Left forelimb (tissue), 1 donor: ENCODE measurements around the gene KIAA1217.

Experiments used
- DNase-seq: peaks from one replicate; pipeline ENCODE4 v3.0.0-alpha.2; 2018; ENCODE audit warnings: low spot score

Gene KIAA1217

DNA sequence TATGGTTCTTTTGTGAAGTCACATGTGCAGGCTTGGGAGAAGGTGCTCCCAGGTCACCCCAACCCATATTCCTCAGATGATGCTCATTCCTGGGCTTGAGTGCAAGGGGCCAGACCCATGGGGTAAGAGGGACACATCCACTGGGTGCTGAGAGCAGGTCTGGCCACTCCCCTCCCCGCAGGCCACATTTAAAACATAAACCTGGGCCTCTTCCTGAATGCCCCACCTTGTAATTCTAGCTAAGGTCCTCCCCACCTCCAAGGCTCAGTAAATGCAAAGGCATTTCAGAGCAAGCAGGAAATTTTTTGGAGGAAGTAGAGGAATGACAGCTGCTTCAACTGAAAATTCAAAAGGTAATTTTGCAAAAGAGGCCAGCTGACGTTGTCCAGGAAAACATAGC lies 342.2 kb downstream of the KIAA1217 start:
- no peak for DNase-seq

GRCh38 chr10:24552346-24553016 lies 343.5 kb downstream of the KIAA1217 start:
- DNase-seq = no peak

DNA sequence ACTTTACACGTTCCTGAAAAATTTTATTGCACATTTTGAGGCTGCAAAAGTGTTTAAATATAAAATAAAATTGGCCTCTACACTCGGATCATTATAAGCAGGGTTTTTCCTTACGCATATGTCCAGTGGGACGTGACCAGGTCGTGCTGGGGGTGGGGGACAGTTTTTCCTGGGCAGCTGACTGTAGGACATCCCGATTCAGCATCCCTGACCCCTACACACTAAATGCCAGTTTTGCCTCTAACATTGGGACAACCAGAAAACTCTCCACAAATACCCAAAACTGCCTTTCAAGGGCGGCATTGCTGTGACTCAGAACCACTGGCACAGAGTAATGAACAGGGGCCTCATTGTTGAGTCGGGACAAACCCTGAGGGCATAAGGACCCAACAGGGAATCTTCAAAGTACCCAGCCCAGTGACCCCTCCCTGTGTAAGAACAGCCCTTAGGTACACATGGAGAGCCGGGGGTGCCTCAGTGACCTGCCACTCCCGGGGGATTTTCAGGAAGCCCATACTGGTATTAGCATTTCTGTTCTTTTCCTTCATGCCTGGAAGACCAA lies 344.2 kb downstream of the KIAA1217 start:
- no peak for DNase-seq

DNA sequence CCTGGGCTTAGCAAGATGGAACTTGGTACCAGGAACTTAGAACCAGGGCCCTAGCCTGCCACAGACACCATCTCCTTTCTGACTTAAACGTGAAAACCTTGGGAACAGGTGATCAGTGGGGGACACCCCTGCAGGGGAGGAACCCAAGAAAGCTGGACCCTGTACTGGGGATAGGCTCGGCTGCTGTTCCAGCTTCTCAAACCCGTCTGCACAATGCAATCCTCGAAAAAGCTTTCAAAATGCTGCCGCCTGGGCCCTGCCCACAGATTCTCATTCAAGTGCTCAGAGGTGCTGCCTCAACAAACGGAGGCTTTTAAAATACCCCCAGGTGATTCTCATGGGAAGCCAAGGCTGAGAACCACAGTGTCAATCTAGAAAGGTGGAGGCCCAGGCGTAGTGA lies 345.1 kb downstream of the KIAA1217 start:
- DNase-seq = no peak

DNA sequence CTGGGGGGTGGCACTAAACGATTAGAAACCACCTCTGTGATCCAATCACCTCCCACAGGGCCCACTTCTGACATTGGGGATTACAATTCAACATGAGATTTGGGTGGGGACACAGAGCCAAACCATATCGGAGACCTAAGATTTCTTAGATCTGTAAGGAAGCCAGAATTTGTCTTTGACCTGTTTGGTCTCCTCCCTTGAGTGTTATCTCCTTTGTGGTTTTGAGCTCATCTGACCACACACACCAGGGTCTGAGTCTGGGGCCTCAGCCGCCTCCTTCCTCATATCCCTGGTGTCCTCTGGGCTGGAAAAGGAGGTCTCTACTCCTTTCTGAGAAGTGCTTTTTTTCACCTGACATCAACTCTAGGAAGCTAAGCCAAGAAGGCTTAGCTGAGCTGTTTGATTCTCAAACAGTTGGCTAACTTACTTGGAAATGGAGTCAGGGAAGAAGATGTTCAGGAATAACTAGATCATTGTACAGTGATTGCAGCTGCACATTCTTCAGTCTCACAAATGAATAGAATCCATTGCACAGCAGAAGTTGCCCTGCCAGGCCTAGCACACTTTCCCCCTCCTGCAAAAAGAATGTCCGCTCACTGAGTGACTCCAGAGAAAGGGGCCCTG lies 347.3 kb downstream of the KIAA1217 start:
- DNase-seq = no peak

DNA sequence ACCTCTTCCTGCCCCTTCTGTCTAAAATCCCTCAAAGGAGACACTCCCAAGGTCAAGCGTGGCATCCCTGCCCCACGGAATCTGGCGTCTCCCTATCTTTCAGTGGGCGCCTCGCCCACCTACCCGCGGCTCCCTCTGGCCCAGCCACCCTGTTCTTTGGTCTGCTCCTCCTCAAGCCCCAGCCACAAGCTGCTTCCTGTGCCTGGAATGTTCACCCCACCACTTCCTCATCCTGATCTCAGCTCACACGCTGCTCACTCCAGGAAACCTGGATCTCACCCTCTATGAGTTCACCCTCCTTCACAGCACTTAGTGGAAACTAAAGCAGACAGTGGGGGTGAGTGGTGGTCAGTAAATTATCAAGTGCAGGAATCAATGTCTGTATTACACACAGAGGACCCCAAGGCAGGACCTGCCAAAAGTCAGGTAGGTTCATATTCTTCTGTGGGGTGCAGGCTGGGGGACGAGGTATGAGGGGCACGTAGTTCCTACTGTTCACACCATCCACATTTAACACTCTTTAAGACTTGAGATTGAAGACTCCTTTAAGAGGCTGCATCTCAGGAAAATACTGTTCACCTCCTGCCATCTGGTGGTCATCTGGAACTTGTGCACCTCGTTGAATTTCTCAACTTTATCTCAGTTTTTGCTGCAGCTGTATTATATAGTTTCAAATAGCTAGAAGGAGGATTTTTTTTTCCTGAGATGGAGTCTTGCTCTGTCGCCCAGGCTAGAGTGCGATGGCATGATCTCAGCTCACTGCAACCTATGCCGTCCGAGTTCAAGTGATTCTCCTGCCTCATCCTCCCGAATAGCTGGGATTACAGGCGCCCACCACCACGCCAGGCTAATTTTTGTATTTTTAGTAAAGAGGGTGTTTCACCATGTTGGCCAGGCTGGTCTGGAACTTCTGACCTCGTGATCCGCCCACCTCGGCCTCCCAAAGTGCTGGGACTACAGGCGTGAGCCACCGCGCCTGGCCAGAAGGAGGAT lies 348.1 kb downstream of the KIAA1217 start:
- no peak for DNase-seq

DNA sequence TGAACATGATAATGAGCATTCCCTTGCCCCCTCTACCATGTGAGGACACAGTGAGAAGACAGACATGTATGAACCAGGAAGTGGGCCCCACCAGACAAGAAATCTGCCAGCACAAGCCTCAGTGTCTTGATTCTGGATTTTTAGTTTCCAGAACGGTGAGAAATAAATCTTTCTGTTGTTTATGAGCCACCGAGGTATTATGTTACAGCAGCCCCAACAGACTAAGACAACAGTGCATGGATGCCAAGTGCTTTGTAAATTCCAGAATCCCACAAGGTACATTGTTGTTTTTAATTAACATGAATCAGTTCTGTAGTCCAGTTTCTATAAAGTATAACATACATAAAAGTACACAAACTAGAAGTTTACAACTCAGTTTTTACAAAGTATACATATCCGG lies 352.5 kb downstream of the KIAA1217 start:
- DNase-seq = no peak

DNA sequence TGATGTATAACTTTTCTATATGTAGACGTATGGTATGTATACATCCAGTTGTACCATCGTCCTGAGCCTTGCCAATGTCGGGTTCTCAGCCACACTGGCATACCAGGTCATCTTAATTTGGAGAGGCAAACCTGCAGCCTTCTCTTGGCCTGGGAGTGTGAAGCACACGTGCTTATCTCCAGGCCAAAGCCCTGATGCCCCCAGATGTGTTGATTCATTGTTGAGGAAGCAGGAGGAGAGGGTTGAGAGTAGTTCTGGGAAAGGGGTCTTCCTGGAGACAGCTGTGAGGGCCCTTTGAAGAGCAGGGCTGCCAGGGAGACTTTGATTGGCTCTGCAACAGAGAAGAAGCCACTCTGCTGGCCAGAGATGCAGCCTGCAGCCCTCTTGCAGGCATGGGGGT lies 359.1 kb downstream of the KIAA1217 start:
- DNase-seq = no peak

DNA sequence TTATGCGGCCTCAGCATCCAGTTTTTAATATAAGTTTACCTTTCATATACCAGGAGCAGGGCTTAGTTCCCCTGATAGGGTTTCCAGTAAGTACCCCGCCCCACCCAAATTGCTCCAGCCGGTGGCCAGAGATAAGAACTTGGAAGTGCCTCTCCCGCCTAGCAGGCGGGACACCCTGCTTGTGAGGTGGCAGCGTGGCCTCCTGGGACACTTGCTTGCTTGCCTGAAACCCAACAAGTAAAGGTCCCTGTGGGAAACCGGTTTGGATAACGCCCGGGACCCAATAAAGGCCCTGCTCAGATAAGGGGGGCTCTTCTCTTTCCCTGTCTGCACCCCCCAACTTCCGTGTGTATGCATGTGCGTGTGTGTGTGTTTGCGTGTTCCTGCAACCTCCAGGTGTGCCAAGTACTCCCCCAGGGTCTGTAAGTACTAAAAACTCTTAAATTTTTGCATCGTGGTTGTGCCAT lies 360.4 kb downstream of the KIAA1217 start:
- DNase-seq = no peak

DNA sequence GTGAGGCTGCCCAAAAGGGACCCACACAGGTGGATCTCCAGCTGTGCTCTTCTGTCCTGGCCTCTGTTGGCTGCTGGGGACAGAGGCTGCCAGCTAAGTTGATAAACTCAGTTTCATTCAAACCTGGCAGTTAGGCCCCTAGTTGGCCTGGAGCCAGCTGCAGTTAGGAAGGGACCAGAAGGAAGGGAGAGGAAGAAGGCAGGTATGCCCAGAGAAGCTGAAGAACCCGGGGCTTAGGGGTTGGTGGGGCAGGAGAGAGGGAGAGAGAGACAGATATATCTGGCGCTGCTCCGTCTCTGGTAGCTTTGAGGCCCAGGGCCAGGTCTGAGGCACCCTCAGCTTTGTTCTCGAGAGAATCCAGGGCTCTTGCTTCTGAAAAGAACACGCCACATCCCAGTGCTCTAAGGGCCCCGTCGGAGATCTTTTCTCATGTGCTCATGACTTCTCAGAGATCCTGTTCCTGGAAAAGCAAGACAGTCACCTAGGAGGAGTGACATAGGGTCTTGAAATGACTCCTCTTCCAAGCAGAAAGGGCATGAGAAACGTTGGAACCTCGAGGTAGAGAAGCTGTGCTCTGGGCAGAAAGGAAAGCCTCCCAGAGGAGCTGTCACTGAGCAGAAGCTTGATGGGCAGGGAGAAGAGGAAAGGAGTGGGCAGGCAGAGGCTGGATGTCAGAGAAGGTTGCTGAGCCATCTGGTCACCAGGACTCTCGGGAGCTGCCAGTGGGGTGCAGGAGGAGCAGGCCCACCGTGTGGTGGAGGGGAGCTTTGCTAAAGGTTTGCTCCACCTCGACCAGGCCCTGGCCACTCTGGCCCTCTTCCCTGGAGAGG lies 361.1 kb downstream of the KIAA1217 start:
- no peak for DNase-seq

DNA sequence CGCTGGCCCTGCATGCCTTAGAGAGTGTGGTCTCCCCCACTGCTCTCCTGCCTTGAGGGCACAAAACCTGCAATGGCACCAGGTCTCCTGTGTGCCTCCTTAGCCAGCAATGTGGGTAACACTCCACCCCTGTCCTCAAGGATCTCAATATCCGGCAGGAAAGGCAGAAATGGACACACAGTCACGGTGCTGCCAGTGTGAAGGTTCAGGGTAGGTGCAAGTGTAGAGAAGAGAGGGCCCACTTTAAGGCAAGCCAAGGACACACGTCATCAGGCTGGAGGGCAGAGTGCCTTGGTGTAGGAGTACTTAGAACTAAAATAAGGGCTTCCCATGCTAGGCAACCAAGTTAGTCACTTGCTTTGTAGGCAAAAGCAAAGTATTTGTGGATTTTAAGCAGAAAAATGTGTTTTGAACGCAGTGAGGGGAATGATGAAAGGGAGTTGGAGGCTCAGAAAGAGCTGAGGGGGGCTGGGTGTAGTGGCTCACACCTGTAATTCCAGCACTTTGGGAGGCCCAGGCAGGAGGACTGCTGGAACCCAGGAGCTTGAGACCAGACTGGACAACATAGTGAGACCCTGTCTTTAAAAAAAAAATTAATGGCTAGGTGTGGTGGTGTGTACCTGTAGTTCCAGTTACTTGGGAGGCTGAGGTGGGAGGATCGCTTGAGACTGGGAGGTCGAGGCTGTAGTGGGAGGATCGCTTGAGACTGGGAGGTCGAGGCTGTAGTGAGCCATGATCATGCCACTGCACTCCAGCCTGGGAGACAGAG lies 361.9 kb downstream of the KIAA1217 start:
- no peak for DNase-seq

DNA sequence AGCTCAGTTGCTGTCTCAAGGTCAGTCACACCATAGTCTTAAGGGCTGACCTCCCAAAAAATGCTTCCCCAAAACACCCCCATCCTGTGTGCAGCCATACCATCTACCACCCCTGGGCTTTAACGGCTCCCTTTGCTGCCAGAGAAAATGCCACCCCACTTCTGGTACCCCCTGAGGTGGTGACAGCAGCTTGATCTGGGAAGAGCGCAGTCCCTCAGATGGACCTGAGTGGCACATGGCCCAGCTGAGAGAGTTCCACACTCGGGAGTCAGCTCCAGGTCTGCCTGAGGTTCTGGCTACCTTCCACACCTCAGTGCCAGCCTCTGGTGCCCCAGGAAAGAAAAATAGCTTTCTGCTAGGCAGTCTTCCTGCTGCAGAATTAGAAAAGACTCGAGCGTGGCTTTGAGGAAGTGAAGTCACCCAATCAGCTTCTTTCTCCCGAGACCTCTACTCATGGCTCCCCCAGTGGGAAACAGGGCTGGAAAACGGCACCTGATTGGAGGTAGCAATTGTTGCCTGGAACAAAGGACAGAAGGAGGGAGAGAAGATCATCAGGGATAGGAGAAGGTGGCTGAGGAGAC lies 363.0 kb downstream of the KIAA1217 start:
- no peak for DNase-seq

- no peak for DNase-seq
Observed at GRCh38 chr10:24574161-24574560, 365.2 kb downstream of the KIAA1217 start.

DNA sequence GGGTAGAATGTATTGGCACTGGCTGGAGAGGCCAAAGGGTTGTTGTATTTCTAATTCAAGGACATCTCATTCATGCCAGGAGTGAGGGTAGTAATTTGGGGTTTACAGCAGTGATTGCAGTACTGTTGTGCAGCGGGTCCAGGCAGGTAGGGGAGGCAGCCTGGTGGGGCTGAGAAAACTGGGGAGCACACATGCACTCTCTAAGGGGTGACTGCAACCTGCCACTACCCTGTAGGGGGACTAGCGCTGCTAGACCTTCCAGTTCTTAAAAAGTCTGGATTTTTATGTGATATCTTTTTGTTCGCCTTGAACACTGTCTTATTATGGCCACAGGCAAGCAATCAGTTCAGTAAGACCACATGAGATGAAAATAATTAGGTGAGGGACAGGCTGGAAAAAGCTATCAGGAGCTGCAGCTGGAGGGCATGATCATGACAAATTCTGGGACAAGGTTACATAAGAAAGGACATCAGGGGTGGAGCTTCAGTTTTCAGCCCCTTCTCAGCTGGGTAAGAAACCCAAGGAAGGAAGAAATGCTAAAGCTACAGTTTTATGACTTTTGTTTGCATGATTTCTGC lies 365.7 kb downstream of the KIAA1217 start:
- DNase-seq = no peak

DNA sequence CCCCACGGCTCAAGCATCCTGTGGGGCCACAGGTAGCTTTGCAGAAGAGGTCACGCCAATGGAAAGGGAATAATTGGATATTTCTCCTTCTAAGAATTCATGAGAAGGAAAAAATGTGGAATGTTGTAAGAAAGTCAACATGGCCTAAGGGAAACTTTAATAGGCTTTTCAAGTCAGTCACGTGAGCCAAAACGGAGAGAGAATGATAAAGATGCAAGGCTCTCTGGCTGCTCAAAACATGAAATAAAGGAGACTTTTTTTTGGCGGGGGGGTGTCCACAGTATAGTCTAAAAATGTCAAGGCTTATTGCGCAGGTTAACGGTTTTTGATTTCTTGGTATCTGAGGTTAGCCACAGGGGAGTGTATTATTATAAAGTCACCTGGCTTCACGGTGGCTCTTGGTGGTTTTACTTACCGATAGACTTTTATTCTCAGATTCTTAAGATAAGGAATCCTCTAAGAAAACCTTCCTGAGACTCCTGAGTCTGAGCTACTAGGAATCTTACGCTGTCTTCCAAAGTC lies 366.6 kb downstream of the KIAA1217 start:
- DNase-seq = no peak

GRCh38 chr10:24579448-24579847 lies 370.5 kb downstream of the KIAA1217 start:
- no peak for DNase-seq

DNA sequence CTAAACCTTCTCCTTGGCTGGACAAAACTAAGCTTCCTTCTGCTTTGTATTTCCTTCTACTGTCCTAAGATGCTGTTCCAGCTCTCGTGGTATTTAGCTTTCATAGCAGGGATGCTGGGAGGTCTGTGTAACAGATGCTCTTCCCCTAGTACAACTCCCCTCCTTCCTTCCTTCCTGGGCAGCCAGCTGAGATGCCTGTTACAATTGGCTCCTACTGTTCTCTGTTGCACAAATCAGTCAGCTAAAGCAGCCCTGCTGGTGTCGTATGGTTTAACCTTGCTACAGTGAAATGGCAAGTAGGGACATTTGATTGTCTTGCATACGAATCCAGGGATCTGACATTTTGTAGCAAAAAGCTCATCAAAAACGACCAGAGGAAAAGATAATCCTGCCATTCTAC lies 371.0 kb downstream of the KIAA1217 start:
- no peak for DNase-seq

DNA sequence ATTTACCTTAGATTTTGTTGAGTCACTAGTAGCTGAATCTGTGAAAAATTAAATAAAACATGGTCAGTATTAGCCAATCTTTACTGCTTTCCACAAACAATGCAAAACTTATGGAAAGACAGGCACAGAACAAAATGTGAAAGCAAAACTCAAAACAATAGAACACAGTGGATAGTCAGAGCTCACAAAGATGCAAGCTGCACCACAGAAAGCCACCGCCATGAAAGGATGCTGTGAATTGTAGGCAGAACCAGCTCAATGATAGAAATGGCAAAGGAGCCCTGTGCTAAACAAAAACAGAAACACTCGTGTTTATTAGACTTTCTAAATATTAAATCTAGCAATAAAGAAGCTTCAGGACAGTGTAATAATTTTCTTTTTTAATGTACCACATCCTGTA lies 380.3 kb downstream of the KIAA1217 start:
- DNase-seq = no peak

DNA sequence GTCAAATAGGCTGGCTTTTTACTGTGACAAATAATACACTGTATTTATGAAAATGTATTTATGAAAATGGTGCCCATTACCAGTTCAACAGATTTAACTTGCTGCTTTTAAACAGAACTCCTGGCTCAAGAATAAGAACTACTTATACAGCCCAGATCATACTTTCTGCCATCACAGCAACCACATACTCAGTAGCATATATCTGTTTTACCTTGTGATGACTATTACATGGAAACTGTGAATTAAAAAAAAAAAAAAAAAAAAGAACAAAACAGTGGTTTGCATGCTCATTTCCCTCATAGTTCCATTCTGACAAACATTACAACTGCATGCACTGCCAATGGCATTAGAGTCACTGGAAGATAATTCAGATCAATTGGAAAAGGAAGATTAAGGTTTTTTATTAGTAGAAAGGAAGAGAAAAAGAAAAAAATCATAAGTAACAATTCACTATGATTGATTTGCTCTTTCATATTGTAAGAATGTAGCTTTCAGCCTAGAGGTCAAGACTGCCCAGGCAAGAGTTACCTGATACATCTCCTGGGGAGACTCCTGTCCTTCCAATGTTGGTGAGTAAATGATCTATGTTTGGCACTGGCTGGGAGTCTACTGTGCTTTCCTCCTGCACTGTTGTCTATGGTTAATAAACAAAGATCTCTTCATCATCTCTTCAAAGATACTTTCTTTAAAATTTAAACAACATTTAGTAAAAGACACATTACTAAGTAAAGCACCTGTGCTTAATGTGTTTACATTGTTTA lies 381.9 kb downstream of the KIAA1217 start:
- DNase-seq = no peak
